H1 (cell line): ENCODE measurements around the gene BCAS3. TPM values are rescaled to one million over a fixed set of nuclear protein-coding genes. Genes with fewer than 3 reads are reported as not detected.
A peak's percentile ranks its signal among the peaks of the same experiment; 100 is the strongest.

ENCODE experiments used
- CTCF ChIA-PET: fragments of 300-600 bp; sonication (Branson Sonifier 250); formaldehyde crosslinking; loops from one replicate; lab custom pipeline; 2021; ENCODE audit not compliant: partially characterized antibody; lab: Charles Lee
- POLR2A ChIA-PET: fragments of 300-600 bp; sonication (Branson Sonifier 250); formaldehyde crosslinking; loops from one replicate; lab custom pipeline; 2021; ENCODE audit warnings: inconsistent platforms; ENCODE audit not compliant: partially characterized antibody; lab: Charles Lee
- DNase-seq, 2 experiments: peaks; one replicate each; pipeline versions ENCODE4 v3.0.0 to v3.0.0-alpha.2; 2010 to 2022; ENCODE audit warnings: low spot score in 2 of 2, low read depth in 1 of 2, mixed read lengths in 1 of 2
- FAIRE-seq: peaks from 2 replicates; lab custom pipeline; 2011; peaks lifted over from hg19 to GRCh38; lab: Jason Lieb, UNC
- H2AFZ ChIP-seq: 2 replicates; pipeline ENCODE4 v1.8.1; 2012; ENCODE audit warnings: low read length, inconsistent platforms
- H2AK5ac ChIP-seq: 2 replicates; pipeline ENCODE4 v1.6.1; 2013; ENCODE audit warnings: low read depth, low read length
- H2BK120ac ChIP-seq: replicated peaks from 2 replicates; pipeline ENCODE3; 2013; ENCODE audit warnings: low read depth, low read length, inconsistent platforms
- H2BK12ac ChIP-seq: 2 replicates; pipeline ENCODE4 v1.6.1; 2013; ENCODE audit warnings: low read depth, low read length
- H2BK15ac ChIP-seq: 2 replicates; pipeline ENCODE4 v1.6.1; 2013; ENCODE audit warnings: low read length
- H2BK20ac ChIP-seq: 2 replicates; pipeline ENCODE4 v1.6.1; 2013; ENCODE audit warnings: low read length
- H2BK5ac ChIP-seq: 2 replicates; pipeline ENCODE4 v1.6.1; 2013; ENCODE audit warnings: low read depth, low read length
- H3K14ac ChIP-seq: 2 replicates; pipeline ENCODE4 v1.6.1; 2013; ENCODE audit warnings: inconsistent platforms; ENCODE audit not compliant: insufficient read length
- H3K18ac ChIP-seq: 2 replicates; pipeline ENCODE4 v1.6.1; 2013; ENCODE audit warnings: low read length; ENCODE audit errors: extremely low read depth
- H3K23ac ChIP-seq: 2 replicates; pipeline ENCODE4 v1.6.1; 2013; ENCODE audit warnings: inconsistent platforms; ENCODE audit not compliant: insufficient read length
- H3K23me2 ChIP-seq: 2 replicates; pipeline ENCODE4 v1.6.1; 2013; ENCODE audit warnings: low read depth, low read length
- H3K27ac ChIP-seq: 2 replicates; pipeline ENCODE4 v1.6.1; 2011; ENCODE audit warnings: low read depth, low read length, inconsistent platforms
- H3K27me3 ChIP-seq, 4 experiments: replicated peaks in 1 of 4; 1 replicate in 1 of 4; 2 replicates in 3 of 4; pipeline versions ENCODE4 v1.6.1 to v1.8.1; 2011 to 2013; ENCODE audit warnings: low read length in 3 of 4, mild to moderate bottlenecking in 3 of 4, inconsistent platforms in 2 of 4, mixed read lengths in 2 of 4, moderate library complexity in 1 of 4; ENCODE audit not compliant: control insufficient read depth in 3 of 4, insufficient read depth in 3 of 4; ENCODE audit errors: extremely low read depth in 1 of 4
- H3K36me3 ChIP-seq, 4 experiments: 2 replicates each; pipeline versions ENCODE4 v1.6.1 to v1.8.1; 2011 to 2013; ENCODE audit warnings: mild to moderate bottlenecking in 4 of 4, low read length in 3 of 4, moderate library complexity in 2 of 4, control low read depth in 1 of 4, inconsistent platforms in 1 of 4; ENCODE audit not compliant: insufficient read depth in 4 of 4, control insufficient read depth in 2 of 4
- H3K4ac ChIP-seq: replicated peaks from 2 replicates; pipeline ENCODE3; 2013; ENCODE audit warnings: low read length, low read depth, mixed read lengths, inconsistent platforms; ENCODE audit not compliant: insufficient read length
- H3K4me1 ChIP-seq, 4 experiments: replicated peaks in 1 of 4; 1 replicate in 1 of 4; 2 replicates in 3 of 4; pipeline versions ENCODE4 v1.6.1 to v1.8.1; 2011 to 2013; ENCODE audit warnings: low read length in 3 of 4, inconsistent platforms in 2 of 4, mixed read lengths in 1 of 4; ENCODE audit not compliant: insufficient read depth in 4 of 4, control insufficient read depth in 3 of 4
- H3K4me2 ChIP-seq, 2 experiments: 2 replicates each; pipeline versions ENCODE4 v1.6.1 to v1.8.1; 2011 to 2013; ENCODE audit warnings: low read depth in 2 of 2, low read length in 2 of 2, control low read depth in 1 of 2, inconsistent platforms in 1 of 2, mild to moderate bottlenecking in 1 of 2; ENCODE audit not compliant: insufficient read depth in 1 of 2
- H3K4me3 ChIP-seq, 4 experiments: fragments of 200-600, 300-600 bp in 1 of 4; sonication (generic), shearing (Covaris generic), sonication (Bioruptor Twin) in 1 of 4; 2 replicates each; pipeline versions ENCODE4 v1.5.1 to v1.8.1; 2011 to 2016; ENCODE audit warnings: low read length in 4 of 4, low read depth in 3 of 4, control low read depth in 2 of 4, inconsistent platforms in 2 of 4, mild to moderate bottlenecking in 2 of 4, mixed read lengths in 1 of 4, moderate library complexity in 1 of 4; ENCODE audit not compliant: insufficient read depth in 2 of 4; ENCODE audit errors: extremely low read depth in 1 of 4
- H3K56ac ChIP-seq: replicated peaks from 2 replicates; pipeline ENCODE3; 2013; ENCODE audit warnings: low read depth, mild to moderate bottlenecking, mixed read lengths, low read length, inconsistent platforms; ENCODE audit not compliant: insufficient read length
- H3K79me1 ChIP-seq: 2 replicates; pipeline ENCODE4 v1.6.1; 2013; ENCODE audit warnings: low read depth, low read length, control low read depth
- H3K79me2 ChIP-seq, 2 experiments: 2 replicates each; pipeline versions ENCODE4 v1.6.1 to v1.8.1; 2012 to 2013; ENCODE audit warnings: low read length in 2 of 2, mild to moderate bottlenecking in 2 of 2, inconsistent platforms in 1 of 2; ENCODE audit not compliant: insufficient read depth in 2 of 2, control insufficient read depth in 1 of 2
- H3K9ac ChIP-seq, 4 experiments: replicated peaks in 1 of 4; 1 replicate in 1 of 4; 2 replicates in 3 of 4; pipeline versions ENCODE4 v1.6.1 to v1.8.1; 2011 to 2013; ENCODE audit warnings: low read depth in 3 of 4, low read length in 3 of 4, control low read depth in 2 of 4, mild to moderate bottlenecking in 2 of 4, moderate library complexity in 2 of 4, inconsistent platforms in 1 of 4; ENCODE audit errors: extremely low read depth in 1 of 4
- H3K9me3 ChIP-seq, 2 experiments: 2 replicates each; pipeline versions ENCODE4 v1.6.1 to v1.8.1; 2012 to 2013; ENCODE audit warnings: mild to moderate bottlenecking in 2 of 2, moderate library complexity in 2 of 2, control low read depth in 1 of 2, inconsistent platforms in 1 of 2, low read depth in 1 of 2, low read length in 1 of 2, mixed read lengths in 1 of 2; ENCODE audit not compliant: insufficient read depth in 2 of 2
- H4K20me1 ChIP-seq, 2 experiments: replicated peaks in 1 of 2; 2 replicates each; pipeline versions ENCODE3 to v1.8.1; 2011 to 2013; ENCODE audit warnings: inconsistent platforms in 2 of 2, low read length in 2 of 2, mild to moderate bottlenecking in 1 of 2; ENCODE audit not compliant: insufficient read depth in 2 of 2, control insufficient read depth in 1 of 2
- H4K5ac ChIP-seq: 2 replicates; pipeline ENCODE4 v1.6.1; 2013; ENCODE audit warnings: low read length, low read depth, mixed read lengths, inconsistent platforms; ENCODE audit not compliant: insufficient read length
- H4K8ac ChIP-seq: 2 replicates; pipeline ENCODE4 v1.8.0; 2013; ENCODE audit warnings: mild to moderate bottlenecking, moderate library complexity, low read length, inconsistent platforms; ENCODE audit not compliant: insufficient read depth; ENCODE audit errors: extremely low read depth
- H4K91ac ChIP-seq: replicated peaks from 2 replicates; pipeline ENCODE3; 2013; ENCODE audit warnings: low read length, mixed read lengths, inconsistent platforms; ENCODE audit not compliant: insufficient read length
- CHD1 ChIP-seq: IDR thresholded peaks from 2 replicates; pipeline ENCODE4 v1.6.1; 2012; ENCODE audit warnings: low read depth, low read length, improper control_type of control experiment
- FOSL1 ChIP-seq: IDR thresholded peaks from 2 replicates; pipeline ENCODE4 v1.6.1; 2011; ENCODE audit warnings: mild to moderate bottlenecking, low read depth, low read length, moderate library complexity; ENCODE audit not compliant: insufficient read depth
- KDM1A ChIP-seq: fragments of 200-600, 300-600 bp; sonication (generic); IDR thresholded peaks from 2 replicates; pipeline ENCODE4 v1.7.1; 2016; ENCODE audit warnings: mild to moderate bottlenecking, low read length, borderline replicate concordance
- RAD21 ChIP-seq, 2 experiments: IDR thresholded peaks in 1 of 2; conservative IDR thresholded peaks in 1 of 2; 2 replicates each; pipeline ENCODE4 v1.6.1; 2011; ENCODE audit warnings: low read depth in 2 of 2, low read length in 2 of 2, improper control_type of control experiment in 1 of 2, inconsistent platforms in 1 of 2, mild to moderate bottlenecking in 1 of 2, moderate library complexity in 1 of 2
- RNF2 ChIP-seq: fragments of 200-900, 300-1000 bp; sonication (generic); IDR thresholded peaks from 2 replicates; pipeline ENCODE4 v1.7.1; 2016; ENCODE audit warnings: borderline replicate concordance, low read depth, mild to moderate bottlenecking, antibody characterized with exemption, low read length; ENCODE audit not compliant: poor library complexity, severe bottlenecking; ENCODE audit errors: missing control alignments
- TEAD4 ChIP-seq: IDR thresholded peaks from 2 replicates; pipeline ENCODE4 v1.6.1; 2012; ENCODE audit warnings: low read depth, low read length, inconsistent platforms, mixed read lengths
- WGBS, 2 experiments: shearing (Covaris generic) in 1 of 2; methylation state at CpG; one replicate each; pipeline versions ENCODE4 v1.1.6 to v1.1.7; 2013 to 2015; ENCODE audit warnings: low lambda C conversion rate in 2 of 2, mixed read lengths in 2 of 2, inconsistent platforms in 1 of 2, low coverage in 1 of 2, missing lambda C conversion rate in 1 of 2; ENCODE audit not compliant: insufficient replicate concordance in 2 of 2, insufficient coverage in 1 of 2, insufficient read length in 1 of 2; ENCODE audit errors: extremely low coverage in 1 of 2, missing lambda C conversion rate in 1 of 2; 5-methylcytosine and 5-hydroxymethylcytosine counted together
- polyA plus RNA-seq, 7 experiments: library from polyadenylated mRNA; depleted of rRNA in 3 of 7; stranded (reverse) in 5 of 7; unstranded in 2 of 7; fragments of >200 nt in 5 of 7; fragments of 200-250 nt in 2 of 7; gene quantifications; 1 replicate in 5 of 7; 2 replicates in 1 of 7; 4 replicates in 1 of 7; pipeline versions ENCODE4 v1.2.1 to v1.2.3, GENCODE V29; 2011 to 2013; ENCODE audit warnings: missing spikeins in 2 of 7, mixed read lengths in 2 of 7
- total RNA-seq: library from RNA; stranded (reverse); fragmentation: NEBNext Ultra II Directional; extraction: Animal tissue kit (Norgen Biotek cat#: 25700); gene quantifications from 2 replicates; pipeline ENCODE4 v1.2.1, GENCODE V29; 2021

BCAS3 gene
- total and polyA plus RNA-seq, 2 of the 8 experiments (the other 6 are each of a cell fraction or from before 2014, with no cell fraction given) = 9.9 to 13.3 TPM

- H3K14ac ChIP-seq = no peak overlapping the region
- H4K91ac ChIP-seq = no peak overlapping the region
- no peak overlapping the region for H3K27ac ChIP-seq
- no peak overlapping the region for H3K23ac ChIP-seq
- FAIRE-seq (no peak), DNase-seq (no peak)
- no peaks in the 10 kb centered on the region for H3K79me1 ChIP-seq
- ChIA-PET CTCF (interaction anchor here (0.7 to 2.6 kb wide), 6 partner anchors 13 to 604 kb away, joined by 3 to 8 read pairs (median 4); no protein-coding TSS in a partner anchor), POLR2A (no interaction called here)
- no peak overlapping the region for H3K4ac ChIP-seq
- no peaks in the 10 kb centered on the region for H3K79me2 ChIP-seq
- H4K8ac ChIP-seq = peak overlapping the region; percentile 12; the same call in 1 of the 2 replicates
- H3K9ac ChIP-seq = no peak overlapping the region
- H3K4me2 ChIP-seq = no peak overlapping the region
- H3K56ac ChIP-seq = no peak overlapping the region
- H3K4me1 ChIP-seq = peaks cover 0 to 2% (median under 1%) of the 10 kb centered on the region in 4 experiments; a peak in 1 of 7 replicates
- no peak overlapping the region for H4K5ac ChIP-seq
- no peak overlapping the region for H3K18ac ChIP-seq
- TF ChIP-seq TEAD4 = no peak
- no peak for TF ChIP-seq RAD21 (IDR thresholded peaks at IDR 0.05 in 1 of 2, conservative IDR thresholded peaks at IDR 0.05 in 1 of 2; ENCODE audit: low read depth in 2 of 2, low read length in 2 of 2)
- TF ChIP-seq FOSL1 = no peak
- no peak for TF ChIP-seq CHD1
- no peak for TF ChIP-seq RNF2
- TF ChIP-seq KDM1A = no peak
- no peaks in the 10 kb centered on the region for H3K36me3 ChIP-seq
- no peaks in the 10 kb centered on the region; a peak in 1 of 7 replicates for H3K27me3 ChIP-seq
- H2BK15ac ChIP-seq = no peak overlapping the region
- WGBS, 2 experiments = 88% methylated on average over 13 of the region's 13 CpGs; no CpG with 5 or more reads in 1 of the 2 experiments
- H4K20me1 ChIP-seq = peaks cover 0 to 2% of the 10 kb centered on the region in 2 experiments
- no peak overlapping the region for H3K4me3 ChIP-seq
- H2BK12ac ChIP-seq = no peak overlapping the region
- no peaks in the 10 kb centered on the region for H3K23me2 ChIP-seq
- no peaks in the 10 kb centered on the region for H3K9me3 ChIP-seq
- no peak overlapping the region for H2BK120ac ChIP-seq
- H2BK20ac ChIP-seq = no peak overlapping the region
- H2BK5ac ChIP-seq = no peak overlapping the region
- no peak overlapping the region for H2AK5ac ChIP-seq
- no peak overlapping the region for H2AFZ ChIP-seq
Observed at GRCh38 chr17:61363601-61364462, 686.2 kb downstream of the BCAS3 start.
